ENCODE measurements around the gene ZKSCAN5.
A peak's percentile ranks its signal among the peaks of the same experiment; 100 is the strongest.
"Not testable (repeated sequence)": the region's sequence is repeated elsewhere in the genome, so short reads cannot be mapped to it uniquely, and the experiment has no call there.

Gene ZKSCAN5

GRCh38 chr7:99543081-99543671 lies 38.7 kb downstream of the ZKSCAN5 start:
- no peak overlapping the region for H3K4me3 ChIP-seq (ENCODE audit: low read depth, low read length)
- TF ChIP-seq CTCF (IDR thresholded peaks at IDR 0.05; ENCODE audit: low read depth, low read length) = no peak

GRCh38 chr7:99543916-99544315 lies 39.5 kb downstream of the ZKSCAN5 start:
- no peak overlapping the region for H3K4me3 ChIP-seq (ENCODE audit: low read depth, low read length)

GRCh38 chr7:99545308-99545707 lies 40.8 kb downstream of the ZKSCAN5 start:
- H3K4me3 ChIP-seq (ENCODE audit: low read depth, low read length) = not testable (repeated sequence)

More at GRCh38 chr7:99543916-99544315, 39.5 kb downstream of the ZKSCAN5 start:
- TF ChIP-seq CTCF (IDR thresholded peaks at IDR 0.05; ENCODE audit: low read depth, low read length) = no peak

- not testable (repeated sequence) for H3K4me3 ChIP-seq (ENCODE audit: low read depth, low read length)
Measured at GRCh38 chr7:99549545-99549944, 45.1 kb downstream of the ZKSCAN5 start.

GRCh38 chr7:99551334-99551733 lies 46.9 kb downstream of the ZKSCAN5 start:
- no peak for TF ChIP-seq CTCF (IDR thresholded peaks at IDR 0.05; ENCODE audit: low read depth, low read length)
- peak overlapping the region; percentile 98 for H3K4me3 ChIP-seq (ENCODE audit: low read depth, low read length)

GRCh38 chr7:99551767-99552463 lies 47.5 kb downstream of the ZKSCAN5 start, which contains the start of gene FAM200A:
Gene FAM200A, minus strand, starts transcription at chr7:99552114. Its CDS starts 3,707 bp downstream, at chr7:99548407.
- H3K4me3 ChIP-seq (ENCODE audit: low read depth, low read length) = peak within 1 kb of the TSS; percentile 98
- no peak for TF ChIP-seq CTCF (IDR thresholded peaks at IDR 0.05; ENCODE audit: low read depth, low read length)

- no peak overlapping the region for H3K4me3 ChIP-seq (ENCODE audit: low read depth, low read length)
- TF ChIP-seq CTCF (IDR thresholded peaks at IDR 0.05; ENCODE audit: low read depth, low read length) = no peak
Measured at GRCh38 chr7:99553039-99553438, 48.6 kb downstream of the ZKSCAN5 start.

GRCh38 chr7:99554939-99555338 lies 50.5 kb downstream of the ZKSCAN5 start:
- no peak for TF ChIP-seq CTCF (IDR thresholded peaks at IDR 0.05; ENCODE audit: low read depth, low read length)
- H3K4me3 ChIP-seq (ENCODE audit: low read depth, low read length) = no peak overlapping the region
